H4 (cell line): ENCODE data around the gene LYRM2. TPM values are rescaled to one million over a fixed set of nuclear protein-coding genes. Genes with fewer than 3 reads are reported as not detected.

Source experiments
- DNase-seq: peaks from one replicate; pipeline ENCODE4 v3.0.0-alpha.2; 2015; ENCODE audit warnings: low spot score
- total RNA-seq: library from RNA; depleted of rRNA; stranded (reverse); fragments of >200 nt; shearing (Covaris generic); gene quantifications from 2 replicates; pipeline ENCODE4 v1.2.3, GENCODE V29; 2014

The LYRM2 gene
- total RNA-seq, 1 experiment from 2014 or later, result 15.8 TPM

DNA sequence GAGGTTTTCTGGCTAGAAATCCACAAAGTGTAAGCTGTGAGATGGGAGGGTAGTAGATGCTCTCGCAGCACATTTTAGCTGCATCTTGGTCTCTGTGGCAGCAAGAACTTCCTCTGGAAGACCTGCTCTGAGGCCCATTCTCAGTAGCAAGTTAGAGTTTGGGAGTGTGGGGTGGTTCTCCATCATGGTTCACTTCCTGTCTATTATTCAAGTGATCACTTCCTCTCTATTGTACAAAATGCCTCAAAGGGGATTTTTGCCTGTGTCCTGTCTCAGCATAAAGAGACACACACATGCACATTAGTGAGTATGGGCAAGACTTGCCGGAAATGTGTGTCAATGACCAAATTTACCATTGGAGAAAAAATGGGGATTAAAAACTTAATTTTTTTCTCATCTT, 42.5 kb downstream of the LYRM2 start:
- DNase-seq, result no peak

DNA sequence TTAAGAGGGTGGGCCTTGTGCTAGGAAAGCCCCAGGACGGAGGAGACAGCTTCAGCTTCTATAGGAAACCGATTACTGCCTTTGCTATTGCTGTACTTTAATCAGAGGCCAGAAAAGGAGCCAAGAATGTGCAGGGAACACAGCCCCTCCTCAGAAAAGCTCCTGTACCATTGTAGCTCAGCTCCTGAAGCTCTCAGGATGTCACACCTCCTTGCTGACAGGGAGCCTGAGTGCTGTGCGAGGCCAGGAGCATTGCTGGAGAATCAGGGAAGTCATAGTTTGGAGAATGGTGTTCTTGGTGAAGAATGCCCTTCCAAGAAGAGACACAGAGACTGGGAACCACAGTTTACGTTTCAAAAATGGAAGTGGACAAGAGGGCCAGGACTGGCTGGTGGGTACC, 46.8 kb downstream of the LYRM2 start:
- no peak for DNase-seq

DNA sequence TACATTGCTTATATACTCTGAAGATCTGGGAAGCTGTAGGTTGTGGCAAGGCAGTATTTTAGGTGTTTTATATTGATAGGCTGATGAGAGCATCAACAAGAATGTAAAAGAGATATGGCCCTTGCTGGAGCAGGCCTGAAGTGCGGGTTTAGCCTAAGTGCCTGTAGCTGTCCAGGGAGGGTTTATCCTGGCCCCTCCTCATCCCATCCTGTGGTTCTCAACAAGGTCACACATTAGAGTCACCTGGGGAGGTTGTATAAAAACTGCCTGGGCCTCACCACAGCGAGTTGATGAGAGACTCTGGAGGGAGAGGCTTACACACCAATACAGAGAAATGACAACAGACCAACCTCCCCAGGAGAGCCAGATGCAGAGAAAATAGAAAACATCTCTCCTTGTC, 48.4 kb downstream of the LYRM2 start:
- no peak for DNase-seq

DNA sequence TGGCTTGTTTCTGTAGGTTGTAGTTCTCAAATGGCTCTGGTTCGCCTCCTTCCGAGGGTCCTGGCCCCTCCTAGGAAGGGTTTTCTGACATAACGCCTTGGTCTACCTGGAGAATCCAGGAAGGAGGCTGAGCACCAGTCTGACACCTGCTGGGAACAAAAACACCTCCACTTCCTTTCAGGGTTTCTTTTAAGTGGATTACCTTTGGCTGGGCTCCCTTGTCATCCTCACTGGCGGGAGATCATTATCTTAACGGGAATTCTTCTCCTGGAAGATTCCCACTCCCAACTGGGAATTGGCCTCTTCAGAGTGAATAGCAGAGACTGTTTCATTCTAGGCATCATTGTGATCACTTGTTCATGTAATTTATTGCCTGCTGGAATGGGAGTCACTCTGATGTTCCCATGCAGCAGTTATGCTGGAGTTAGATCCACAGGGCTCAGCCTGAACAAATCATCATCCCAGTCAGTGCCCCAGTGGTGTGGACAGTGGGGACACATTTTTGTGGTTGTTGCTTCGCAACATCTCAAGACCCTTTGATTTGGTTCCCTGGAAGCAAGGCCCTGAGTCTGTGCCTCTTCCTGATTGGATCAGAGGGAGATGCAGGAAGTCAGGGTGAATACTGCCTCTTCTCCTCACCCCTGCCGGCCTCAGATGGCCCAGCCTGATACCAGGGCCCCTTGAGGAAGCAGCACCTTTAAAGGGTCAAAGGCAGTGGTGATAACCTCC, 49.1 kb downstream of the LYRM2 start:
- DNase-seq, result no peak

DNA sequence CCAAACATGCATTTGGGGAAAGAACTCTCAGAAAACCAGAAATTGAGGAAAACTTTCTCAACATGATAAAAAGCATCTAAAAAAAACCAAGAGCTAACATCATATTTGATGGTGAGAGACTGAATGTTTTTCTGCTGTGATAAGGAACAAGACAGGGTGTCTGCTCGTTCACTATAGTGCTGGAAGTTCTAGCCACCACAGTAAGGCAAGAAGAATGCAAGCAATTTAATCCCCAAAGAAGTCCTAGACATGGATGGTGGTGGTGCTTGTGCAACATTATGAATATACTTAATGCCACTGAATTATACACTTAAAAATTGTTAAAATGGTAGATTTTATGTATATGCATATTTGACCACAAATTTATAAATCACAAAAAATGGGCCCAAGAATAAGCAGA, 53.4 kb downstream of the LYRM2 start:
- DNase-seq, result no peak

DNA sequence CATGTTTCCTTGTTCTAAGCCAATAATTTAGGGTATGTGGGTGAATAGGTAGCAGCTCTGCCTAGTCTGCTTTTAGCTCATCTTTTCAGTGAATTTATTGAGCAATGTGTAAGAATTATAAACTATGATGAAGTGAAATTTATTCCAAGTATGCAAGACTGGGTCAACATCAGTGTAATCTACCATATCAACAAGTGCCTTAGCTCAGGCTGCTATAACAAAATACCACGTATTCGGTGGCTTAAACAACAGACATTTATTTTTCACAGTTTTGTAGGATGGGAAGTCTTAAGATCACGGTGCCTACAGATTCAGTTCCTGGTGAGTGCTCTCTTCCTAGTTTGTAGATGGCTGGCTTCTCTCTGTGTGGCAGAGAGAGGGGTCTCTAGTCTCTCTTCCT, 54.0 kb downstream of the LYRM2 start:
- DNase-seq, result no peak

DNA sequence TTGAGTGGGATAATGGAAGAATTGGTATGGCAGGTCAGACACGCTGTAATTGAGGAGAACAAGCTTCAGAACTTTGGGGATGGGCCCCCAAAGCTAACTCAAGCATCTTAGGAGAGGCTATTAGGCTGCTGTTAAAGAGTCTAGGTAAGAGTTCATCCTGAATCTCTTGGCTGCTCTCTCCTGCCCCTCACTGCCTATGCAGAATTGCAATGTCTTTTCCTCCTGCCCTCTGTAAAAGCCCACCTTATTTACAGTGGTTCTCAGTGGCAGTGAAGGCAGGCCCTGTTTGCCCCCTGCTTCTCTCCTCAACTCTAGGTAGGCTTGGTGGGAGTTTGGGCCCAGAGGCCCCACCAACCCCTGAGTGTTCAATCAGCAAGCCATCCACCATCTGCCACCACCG, 55.0 kb downstream of the LYRM2 start:
- DNase-seq, result no peak

DNA sequence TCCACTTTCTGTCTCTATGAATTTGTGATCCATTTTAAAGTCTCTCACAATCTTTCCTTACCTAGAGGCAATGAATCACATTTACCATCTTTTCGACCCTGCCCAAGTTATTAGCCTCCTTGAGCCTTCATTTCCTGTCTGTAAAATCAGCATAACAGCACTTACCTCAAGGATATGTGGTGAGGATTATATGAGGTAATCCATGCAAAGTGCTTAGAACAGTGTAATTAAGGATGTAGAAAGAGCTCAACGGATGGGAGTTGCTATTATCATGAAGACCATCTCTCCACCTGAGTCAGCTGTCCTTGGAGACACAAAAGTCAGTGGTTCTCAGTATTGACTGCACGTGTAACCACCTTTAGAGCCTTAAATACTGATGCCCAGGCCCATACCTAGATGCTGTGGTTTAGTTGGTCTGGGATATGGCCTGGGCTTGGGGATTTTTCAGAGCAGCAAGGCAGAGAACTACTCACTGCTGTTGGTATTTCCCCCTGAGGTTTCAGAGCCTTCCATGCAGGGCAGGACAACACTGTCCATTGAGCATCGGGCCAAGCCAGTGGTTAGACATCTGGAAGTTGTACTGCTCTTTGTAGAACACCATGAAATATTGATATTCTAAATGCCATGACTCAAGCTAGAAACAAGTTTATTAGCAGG, 55.8 kb downstream of the LYRM2 start:
- no peak for DNase-seq

DNA sequence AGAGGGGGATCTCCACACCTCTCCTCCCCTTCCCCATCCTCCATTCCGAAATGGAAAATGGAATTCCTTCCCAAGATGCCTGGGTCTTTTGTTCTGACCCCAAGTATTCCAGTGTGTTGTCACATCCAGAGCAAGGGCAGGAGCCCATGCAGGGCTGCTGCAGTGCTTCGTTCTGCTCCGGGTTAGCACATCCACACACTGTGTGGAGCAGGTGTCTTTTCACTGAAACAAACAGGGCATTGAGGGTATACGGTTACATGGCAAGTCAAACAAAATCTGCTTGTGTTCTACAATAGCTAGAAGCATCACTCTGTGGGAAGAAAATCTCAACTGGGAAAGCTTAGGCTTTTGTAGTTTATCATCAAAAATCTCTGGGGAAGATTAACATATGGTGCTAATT, 56.9 kb downstream of the LYRM2 start:
- no peak for DNase-seq

DNA sequence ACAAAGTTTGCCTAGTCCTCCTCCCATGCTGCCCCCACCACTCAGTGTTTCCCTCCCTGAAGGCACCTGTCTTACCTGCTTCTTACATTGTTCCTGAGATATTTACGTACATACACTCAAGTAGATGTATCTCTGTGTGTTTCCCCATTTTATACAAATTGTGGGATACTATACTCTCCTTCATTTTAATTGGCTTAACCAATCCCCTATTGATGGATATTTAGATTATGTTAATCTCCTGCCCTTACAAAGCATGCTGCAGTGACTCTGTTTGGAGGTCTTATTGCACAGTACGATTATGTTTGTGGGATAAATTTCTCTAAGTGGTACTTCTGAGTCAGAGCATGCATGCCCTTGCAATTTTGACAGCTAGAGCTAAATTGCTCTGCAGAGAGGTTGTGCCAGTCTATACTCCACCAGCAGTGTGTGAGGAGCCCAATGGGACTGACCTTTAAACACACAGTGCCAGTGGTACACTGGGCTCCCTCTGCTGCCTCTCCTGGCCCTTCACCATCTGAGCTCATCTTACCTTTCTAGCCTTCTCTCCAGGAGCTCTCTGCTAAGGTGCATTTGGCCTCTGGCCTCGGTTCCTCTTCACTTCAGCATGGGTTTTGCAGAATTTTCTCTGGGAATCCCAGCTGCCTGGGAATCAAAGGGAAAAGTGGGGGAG, 57.4 kb downstream of the LYRM2 start:
- DNase-seq, result no peak

DNA sequence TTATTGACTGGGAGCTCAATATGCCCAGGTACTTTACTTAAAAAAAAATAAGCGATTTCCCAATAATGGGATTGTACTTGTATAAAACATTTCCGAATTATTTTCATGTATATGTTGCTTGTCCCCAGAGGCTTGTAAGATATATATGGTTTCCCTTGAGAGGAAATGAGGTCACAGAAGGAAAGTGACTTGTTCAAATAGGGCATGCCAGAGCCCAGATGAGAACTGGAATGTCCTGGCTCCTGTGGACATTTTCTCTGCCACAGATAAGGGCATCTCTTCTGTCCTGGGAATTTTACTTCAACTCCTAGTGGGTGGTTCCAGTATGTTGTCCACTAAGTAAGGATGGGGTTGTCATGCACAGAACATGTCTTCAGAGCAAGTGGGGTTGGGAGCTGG, 63.0 kb downstream of the LYRM2 start:
- no peak for DNase-seq

DNA sequence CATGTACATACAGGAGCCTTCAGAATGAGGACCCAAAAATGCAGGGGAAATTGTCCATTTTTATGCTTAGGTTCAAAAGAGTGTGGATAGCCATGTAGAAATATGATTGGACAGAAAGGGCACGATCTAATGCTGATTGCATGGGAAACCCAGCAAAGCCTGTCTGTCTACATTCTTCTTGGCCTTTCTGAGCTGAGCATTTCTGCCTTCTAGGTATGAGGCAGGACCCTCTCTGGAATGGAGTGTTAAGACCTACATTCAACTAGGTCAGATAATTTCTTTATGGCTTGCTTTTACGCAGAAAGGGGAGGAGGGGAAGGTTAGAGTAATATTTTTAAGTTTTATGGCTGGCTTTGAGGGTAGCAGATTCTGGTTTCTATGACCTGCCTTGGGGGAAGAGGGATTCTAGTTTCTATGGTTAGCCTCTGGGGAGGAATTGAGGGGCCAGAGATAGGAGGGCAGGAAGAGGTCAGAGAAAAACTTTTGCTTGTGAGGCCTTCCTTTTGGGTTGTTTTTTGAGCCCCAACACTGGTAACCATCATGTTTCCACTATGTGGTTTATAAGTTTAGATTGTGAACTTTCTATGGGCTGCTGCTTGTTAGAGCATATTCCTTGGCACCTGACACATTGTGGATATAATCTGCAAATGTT, 63.5 kb downstream of the LYRM2 start:
- DNase-seq, result no peak

DNA sequence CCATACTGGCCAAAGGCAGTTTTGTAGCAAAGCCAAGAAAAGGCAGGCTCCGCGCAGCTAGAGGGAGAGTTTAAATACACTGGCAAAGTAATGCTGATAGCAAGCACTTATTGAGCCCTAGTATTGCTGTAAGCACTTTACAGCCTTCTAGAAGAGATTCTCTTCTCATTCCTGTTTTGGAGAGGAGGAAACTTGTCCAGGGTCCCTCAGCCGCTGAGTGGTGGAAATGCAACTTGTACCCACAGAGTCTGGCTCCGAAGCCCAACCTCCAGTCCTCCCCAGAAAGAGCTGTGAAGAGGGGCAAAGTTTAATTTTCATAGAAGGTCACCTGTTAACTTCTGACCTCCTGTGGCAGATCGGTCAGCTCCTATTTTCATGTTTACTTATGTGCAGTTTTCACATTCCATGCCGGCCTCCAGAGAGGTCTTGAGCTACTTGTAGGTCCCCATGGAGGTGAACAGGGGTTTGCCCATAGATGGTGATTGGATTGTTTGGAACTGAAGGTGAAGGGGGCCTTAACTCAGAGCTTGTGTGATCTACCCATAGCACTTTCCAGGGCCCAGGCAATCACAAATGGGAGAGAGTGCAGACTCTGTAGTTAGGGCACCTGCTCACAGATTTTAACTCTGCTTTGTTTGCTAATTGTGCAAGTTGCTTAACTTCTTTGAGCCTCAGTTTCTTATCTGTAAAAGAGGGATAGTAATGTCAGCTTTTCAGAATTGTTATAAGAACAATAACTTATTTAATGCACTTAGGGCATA, 70.7 kb downstream of the LYRM2 start:
- DNase-seq, result no peak

DNA sequence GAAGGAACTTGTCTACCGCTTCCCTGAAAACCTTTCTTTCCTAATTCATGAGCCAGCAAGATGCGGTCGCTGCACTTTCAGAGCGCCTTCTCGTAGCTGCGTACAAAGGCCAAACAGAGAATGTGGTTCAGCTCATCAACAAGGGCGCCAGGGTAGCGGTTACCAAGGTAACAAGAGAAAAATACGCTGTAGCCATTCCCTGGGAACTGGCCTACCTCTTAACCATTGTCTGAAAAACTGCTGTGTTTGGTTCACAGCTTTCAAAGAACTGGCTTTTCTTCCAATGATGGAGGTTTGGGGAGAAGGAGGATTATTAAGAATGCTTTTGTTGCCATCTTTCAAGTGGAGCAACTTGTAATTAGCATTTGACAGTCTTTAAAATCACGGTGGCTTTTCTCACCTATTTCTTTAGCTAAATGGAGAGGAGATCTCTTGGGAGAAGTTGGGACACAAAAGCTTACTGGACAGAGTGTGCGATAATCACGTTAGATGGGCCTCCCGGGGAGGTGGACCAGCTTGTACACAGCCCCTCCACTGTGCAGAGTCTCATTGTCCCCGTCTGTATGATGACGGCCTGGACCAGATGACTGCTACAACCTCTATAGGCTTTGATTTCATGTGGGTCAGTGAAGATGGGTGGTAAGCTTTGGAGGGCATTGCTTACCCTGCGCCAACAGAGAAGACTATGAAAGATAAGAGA, 71.5 kb downstream of the LYRM2 start:
- DNase-seq, result no peak

DNA sequence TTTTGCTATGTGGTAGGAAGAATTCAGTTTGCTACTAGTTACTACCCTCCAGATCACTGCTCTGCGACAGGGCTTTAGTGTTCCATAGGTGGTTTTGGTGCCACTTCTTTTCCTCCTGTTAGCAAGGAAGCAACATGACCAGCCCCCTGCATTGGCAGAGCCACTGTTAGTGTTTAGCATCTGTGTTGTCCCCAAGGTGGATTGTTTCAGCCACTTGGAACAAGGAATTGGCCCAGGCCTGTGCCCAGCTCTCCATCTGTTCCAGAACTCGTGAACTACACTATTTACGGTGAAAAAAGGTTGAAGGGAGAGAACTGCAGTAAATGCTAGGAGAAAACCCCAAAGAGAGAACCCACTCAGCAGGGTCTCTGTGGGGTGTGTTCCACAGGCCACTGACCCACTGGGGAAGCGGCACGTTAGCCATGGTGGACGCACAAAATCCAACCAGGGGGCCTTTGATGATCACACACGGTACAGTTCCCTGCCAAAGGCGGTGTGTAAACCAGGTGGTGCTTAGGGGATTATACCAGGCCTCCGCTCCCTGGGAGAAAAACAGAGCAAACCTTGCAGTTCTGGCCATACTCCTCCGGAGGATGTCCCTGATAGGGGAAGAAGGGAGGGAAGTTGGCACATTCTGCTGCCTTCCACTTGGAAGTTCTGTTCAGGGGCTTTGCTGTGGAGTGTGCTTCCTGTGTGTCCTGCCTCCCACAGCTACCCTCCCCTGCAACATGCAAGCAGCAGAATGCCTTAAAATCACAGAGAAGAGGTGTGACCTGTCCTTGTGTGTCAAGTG, 72.3 kb downstream of the LYRM2 start:
- DNase-seq, result no peak

DNA sequence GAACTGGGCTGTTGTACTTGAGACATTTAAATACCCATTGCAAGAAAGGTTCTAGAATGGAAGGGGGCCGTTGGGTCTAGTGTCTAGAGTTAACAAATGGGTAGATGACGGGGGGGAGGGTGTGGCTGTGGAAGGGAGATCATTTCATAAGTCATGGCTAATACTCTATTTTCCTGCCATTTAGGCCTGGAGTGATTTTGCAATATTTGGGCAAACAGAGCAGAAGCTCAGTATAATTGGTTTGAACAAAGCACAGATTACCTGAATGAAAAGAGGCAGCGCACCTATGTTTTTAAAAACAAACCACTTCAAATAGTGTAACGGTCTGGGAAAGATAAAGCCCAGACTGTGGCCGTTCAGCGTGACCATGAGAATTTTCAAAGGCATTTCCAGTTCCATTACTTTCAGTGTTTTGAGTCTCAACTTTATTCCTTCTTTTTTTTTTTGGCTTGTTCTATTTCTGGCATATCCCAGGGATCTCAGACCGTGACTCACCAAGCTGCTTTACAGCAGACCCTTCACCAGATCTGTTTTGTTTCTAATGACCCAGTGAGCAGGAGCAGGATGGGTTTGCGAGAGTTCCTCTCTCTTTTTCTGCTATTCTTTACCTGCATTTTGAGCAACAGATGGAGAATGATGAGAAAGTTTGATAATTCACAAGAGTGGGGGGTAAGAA, 73.7 kb downstream of the LYRM2 start:
- no peak for DNase-seq

DNA sequence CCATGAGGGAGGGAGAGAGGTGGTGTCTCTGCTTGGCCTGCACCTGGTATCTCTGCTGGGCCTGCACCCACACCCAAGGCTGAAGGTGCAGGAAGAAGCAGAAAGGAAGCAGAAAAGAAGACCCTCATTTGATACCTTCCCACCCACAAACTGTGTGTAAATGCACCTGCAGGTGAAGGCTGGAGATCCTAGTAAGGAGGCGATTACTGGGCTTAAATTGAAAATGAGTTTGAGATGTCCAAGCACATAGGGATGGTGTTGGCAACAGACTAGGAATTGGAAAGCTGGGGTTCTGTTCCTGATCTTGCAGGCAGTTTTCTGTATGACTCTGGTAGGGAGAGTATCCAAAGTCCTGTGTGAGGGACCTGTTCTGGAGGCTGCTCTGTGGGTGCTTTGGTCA, 74.7 kb downstream of the LYRM2 start:
- DNase-seq, result no peak

DNA sequence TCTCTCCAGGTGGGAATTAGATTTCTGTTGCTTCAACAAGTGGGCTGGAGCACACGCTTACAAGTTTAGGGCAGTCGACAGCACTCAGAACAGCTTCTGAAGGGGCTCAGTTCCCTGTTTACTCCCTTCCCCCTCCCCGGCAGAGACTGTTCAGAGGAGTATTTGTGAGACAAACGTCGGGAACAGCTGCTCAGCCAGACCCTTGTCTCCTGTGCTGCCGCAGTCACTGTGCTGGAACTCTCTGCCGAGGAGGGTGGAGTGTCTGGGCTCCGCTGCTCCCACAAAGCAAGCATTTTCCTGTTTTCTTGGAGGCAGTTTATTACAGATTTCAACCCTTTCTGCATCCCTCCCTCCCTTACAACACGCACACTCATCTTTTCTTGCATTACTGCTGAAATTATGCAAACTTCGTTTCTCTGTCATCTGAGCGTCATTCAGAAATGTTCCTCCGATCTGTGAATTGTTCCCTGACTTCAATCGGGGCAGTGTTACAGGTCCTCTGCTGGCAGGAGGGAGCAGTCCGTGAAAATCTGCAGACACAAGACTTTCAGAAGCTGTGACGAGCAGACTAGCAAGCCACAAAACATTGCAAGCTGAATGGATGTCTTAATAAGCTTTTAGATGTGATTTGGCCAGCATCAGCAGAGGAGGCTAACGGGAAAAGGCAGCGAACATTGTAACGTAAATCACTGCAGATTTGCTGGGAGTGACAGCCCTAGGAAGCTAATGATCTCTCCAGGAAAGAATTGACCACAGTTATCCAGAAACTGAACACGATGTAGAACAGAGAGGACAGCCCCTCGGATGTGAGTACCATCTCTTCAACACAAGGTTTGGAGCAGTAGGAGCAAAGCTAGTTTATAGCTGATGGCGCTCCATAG, 76.2 kb downstream of the LYRM2 start:
- no peak for DNase-seq

DNA sequence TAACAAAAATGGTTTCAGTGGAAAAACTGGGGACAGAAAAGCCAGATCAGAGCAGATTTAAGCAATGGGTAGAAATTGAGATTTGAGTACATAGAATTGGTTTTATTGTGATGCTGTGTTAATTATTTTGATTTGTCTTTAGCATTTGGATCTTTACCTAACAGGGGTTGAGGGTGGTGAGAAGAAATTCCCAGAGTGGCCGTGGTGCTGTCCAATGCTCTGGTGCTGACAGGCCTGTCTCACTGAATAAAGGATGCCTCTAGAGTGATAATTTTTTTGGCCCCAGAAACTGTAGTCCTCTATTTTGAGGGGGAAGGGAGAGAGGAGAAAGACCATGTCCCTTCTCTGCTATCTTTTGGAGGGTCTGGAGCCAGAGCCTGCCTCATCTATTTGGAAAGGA, 79.1 kb downstream of the LYRM2 start:
- no peak for DNase-seq
